ENCODE results near the gene MAEA.

DNA sequence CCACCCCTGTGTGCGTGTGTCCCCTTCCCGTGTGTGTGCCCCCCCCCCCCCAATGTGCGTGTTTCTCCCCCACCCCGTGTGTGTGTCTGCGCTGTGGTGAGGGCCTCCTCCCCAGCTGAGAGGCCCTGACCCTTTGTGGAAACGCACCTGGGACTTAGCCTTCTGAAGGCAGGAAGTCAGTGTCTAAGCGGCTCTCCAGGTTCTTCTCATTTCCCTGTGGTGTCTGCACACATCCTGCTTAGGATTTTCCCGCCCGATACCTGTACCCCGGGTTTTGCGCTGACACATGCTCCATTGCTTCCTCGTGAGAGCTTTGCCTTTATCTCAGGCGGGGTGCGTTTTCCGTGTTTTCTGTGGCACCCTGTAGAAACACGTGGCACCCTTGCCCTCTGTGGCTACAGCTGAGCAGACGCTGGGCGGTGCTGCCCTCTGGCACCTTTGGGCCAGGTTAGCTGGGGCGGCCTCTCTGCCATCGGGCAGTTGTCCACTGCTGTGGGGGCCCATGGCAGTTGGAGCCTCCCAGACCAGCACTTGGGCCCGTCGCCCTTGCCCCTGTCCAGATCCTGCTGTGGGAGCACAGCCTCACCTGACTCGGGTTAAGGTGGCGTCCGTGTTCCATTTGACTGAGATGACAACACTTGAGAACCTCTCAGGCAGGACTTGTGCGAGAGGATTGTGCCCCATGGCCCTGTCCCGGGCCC is 26.3 kb downstream of the MAEA start:
- no peak for TF ChIP-seq CTCF (IDR thresholded peaks at IDR 0.05)
- no peak for TF ChIP-seq POLR2A (IDR thresholded peaks at IDR 0.05)

Data from tibial nerve (tissue), 3 donors.